MM.1S (cell line): ENCODE results near the gene MMP21.

ENCODE experiments used
- DNase-seq: peaks from one replicate; pipeline ENCODE4 v3.0.0-alpha.2; 2015
- H2AFZ ChIP-seq: fragments of 300-600 bp; sonication (generic); 2 replicates; pipeline ENCODE4 v1.6.0; 2016; ENCODE audit warnings: antibody characterized with exemption, low read length
- H3F3A ChIP-seq: fragments of 300-600 bp; sonication (generic); 2 replicates; pipeline ENCODE4 v1.6.1; 2016; ENCODE audit warnings: mild to moderate bottlenecking, antibody characterized with exemption, low read length, moderate library complexity, mixed read lengths; ENCODE audit not compliant: insufficient read depth
- H3K27ac ChIP-seq: fragments of 300-600 bp; sonication (generic); 2 replicates; pipeline ENCODE4 v1.5.1; 2016; ENCODE audit warnings: mild to moderate bottlenecking, low read length
- H3K27me3 ChIP-seq: fragments of 300-600 bp; sonication (generic); replicated peaks from 2 replicates; pipeline ENCODE4 v1.6.0; 2016; ENCODE audit warnings: low read length; ENCODE audit not compliant: insufficient read depth
- H3K36me3 ChIP-seq: fragments of 300-600 bp; sonication (generic); replicated peaks from 2 replicates; pipeline ENCODE4 v1.6.1; 2016; ENCODE audit warnings: mild to moderate bottlenecking, low read length, mixed read lengths; ENCODE audit not compliant: insufficient read depth
- H3K4me1 ChIP-seq: fragments of 300-600 bp; sonication (generic); 2 replicates; pipeline ENCODE4 v1.6.1; 2016; ENCODE audit warnings: low read length, mixed read lengths
- H3K4me2 ChIP-seq: fragments of 300-600 bp; sonication (generic); 2 replicates; pipeline ENCODE4 v1.6.0; 2016; ENCODE audit warnings: low read depth, low read length
- H3K4me3 ChIP-seq: fragments of 300-600 bp; sonication (generic); 2 replicates; pipeline ENCODE4 v1.5.1; 2016; ENCODE audit warnings: low read length, mixed read lengths
- H3K79me2 ChIP-seq: fragments of 300-600 bp; sonication (generic); 2 replicates; pipeline ENCODE4 v1.6.1; 2016; ENCODE audit warnings: mixed run types, low read length, mixed read lengths
- H3K9ac ChIP-seq: fragments of 300-600 bp; sonication (generic); 2 replicates; pipeline ENCODE4 v1.6.1; 2016; ENCODE audit warnings: low read length, mixed read lengths
- H3K9me2 ChIP-seq: fragments of 300-600 bp; sonication (generic); replicated peaks from 2 replicates; pipeline ENCODE4 v1.6.1; 2016; ENCODE audit warnings: mild to moderate bottlenecking, low read length, mixed read lengths; ENCODE audit not compliant: insufficient read depth
- H3K9me3 ChIP-seq: fragments of 300-600 bp; sonication (generic); replicated peaks from 2 replicates; pipeline ENCODE4 v1.6.1; 2016; ENCODE audit warnings: mild to moderate bottlenecking, low read length, mixed read lengths; ENCODE audit not compliant: insufficient read depth
- H4K20me1 ChIP-seq: fragments of 300-600 bp; sonication (generic); 2 replicates; pipeline ENCODE4 v1.6.1; 2016; ENCODE audit warnings: mild to moderate bottlenecking, low read length, moderate library complexity, mixed read lengths; ENCODE audit not compliant: insufficient read depth
- CTCF ChIP-seq: fragments of 300-600 bp; sonication (generic); IDR thresholded peaks from 2 replicates; pipeline ENCODE4 v1.5.1; 2016; ENCODE audit warnings: antibody characterized with exemption, low read length, mixed read lengths
- EZH2 ChIP-seq: fragments of 300-600 bp; sonication (generic); optimal IDR thresholded peaks from 2 replicates; pipeline ENCODE3; 2017; ENCODE audit warnings: low read depth, mild to moderate bottlenecking, antibody characterized with exemption, low read length, mixed read lengths
- EZH2phosphoT487 ChIP-seq: fragments of 300-600 bp; sonication (generic); IDR thresholded peaks from 2 replicates; pipeline ENCODE4 v1.6.1; 2018; ENCODE audit warnings: antibody characterized with exemption, low read length

The MMP21 gene

DNA sequence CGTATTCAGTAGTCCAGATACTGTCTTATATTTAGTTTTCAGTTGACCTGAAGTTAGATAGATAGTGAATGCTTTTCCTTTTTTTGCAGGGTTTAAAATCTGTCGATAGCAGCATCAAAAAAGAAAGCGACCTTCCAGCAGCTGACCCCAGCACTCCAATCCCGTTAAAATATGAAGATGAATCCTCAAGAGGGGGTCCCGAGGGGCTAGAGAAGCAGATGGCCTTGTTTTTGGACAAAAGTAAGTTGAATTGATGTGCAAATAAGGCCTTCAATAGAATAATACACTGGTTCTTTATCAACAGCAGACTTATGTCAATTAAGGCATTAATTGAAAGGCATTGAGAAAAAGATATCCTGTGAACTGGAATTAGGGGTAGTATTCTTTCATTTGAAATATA is 37.4 kb downstream of the MMP21 start:
- H2AFZ ChIP-seq: no peak overlapping the region
- H3K4me2 ChIP-seq: no peak overlapping the region
- H3K27me3 ChIP-seq: no peaks in the 10 kb centered on the region
- peaks cover 20% of the 10 kb centered on the region; the same call in 1 of the 2 replicates for H3K36me3 ChIP-seq
- peaks cover 14% of the 10 kb centered on the region; the same call in 1 of the 2 replicates for H3K79me2 ChIP-seq
- H3K4me1 ChIP-seq: no peaks in the 10 kb centered on the region
- H3K4me3 ChIP-seq: no peak overlapping the region
- TF ChIP-seq CTCF (no peak), EZH2 (no peak), EZH2phosphoT487 (no peak)
- no peak overlapping the region for H3K27ac ChIP-seq
- H3K9ac ChIP-seq: no peak overlapping the region
- no peaks in the 10 kb centered on the region for H4K20me1 ChIP-seq
- H3K9me2 ChIP-seq: no peaks in the 10 kb centered on the region
- no peaks in the 10 kb centered on the region for H3F3A ChIP-seq
- no peaks in the 10 kb centered on the region for H3K9me3 ChIP-seq
- DNase-seq: no peak

- no peak overlapping the region for H2AFZ ChIP-seq
- TF ChIP-seq EZH2phosphoT487 (no peak), EZH2 (no peak), CTCF (no peak; the same call in 1 of the 2 replicates)
- no peaks in the 10 kb centered on the region for H3K27me3 ChIP-seq
- no peaks in the 10 kb centered on the region for H3K4me1 ChIP-seq
- H3K4me3 ChIP-seq: no peak overlapping the region
- peaks cover 18% of the 10 kb centered on the region; the same call in 1 of the 2 replicates for H3K79me2 ChIP-seq
- no peak overlapping the region for H3K27ac ChIP-seq
- no peaks in the 10 kb centered on the region for H4K20me1 ChIP-seq
- no peaks in the 10 kb centered on the region for H3K9me3 ChIP-seq
- no peak overlapping the region for H3K4me2 ChIP-seq
- H3F3A ChIP-seq: no peaks in the 10 kb centered on the region
- peaks cover 33% of the 10 kb centered on the region for H3K36me3 ChIP-seq
- no peak overlapping the region for H3K9ac ChIP-seq
- no peak for DNase-seq
- H3K9me2 ChIP-seq: no peaks in the 10 kb centered on the region
These were observed 40.8 kb downstream of the MMP21 start for GRCh38 chr10:125734823-125735222.

DNA sequence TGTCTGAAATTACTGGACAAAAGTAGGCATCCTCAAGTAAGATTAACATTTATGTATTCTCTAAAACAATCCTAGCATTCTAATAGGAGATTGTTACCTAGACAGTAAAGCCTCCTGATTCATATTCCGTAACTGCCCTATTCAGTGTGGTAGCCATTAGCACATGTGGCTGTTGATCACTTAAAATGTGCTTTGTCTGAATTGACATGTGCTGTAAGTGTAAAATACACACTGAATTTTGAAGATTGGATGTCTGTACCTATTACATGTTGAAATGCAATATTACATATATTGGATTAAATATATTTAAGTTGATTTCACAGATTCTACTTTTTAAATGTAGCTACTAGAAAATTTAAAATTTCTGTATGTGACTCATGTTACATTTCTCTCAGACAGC is 41.5 kb downstream of the MMP21 start:
- no peak for TF ChIP-seq EZH2phosphoT487
- TF ChIP-seq EZH2: no peak
- TF ChIP-seq CTCF: no peak
- H4K20me1 ChIP-seq: no peaks in the 10 kb centered on the region
- no peak overlapping the region for H3K4me3 ChIP-seq
- H3F3A ChIP-seq: no peaks in the 10 kb centered on the region
- H3K79me2 ChIP-seq: peaks cover 22% of the 10 kb centered on the region
- no peaks in the 10 kb centered on the region for H3K9me2 ChIP-seq
- peaks cover 33% of the 10 kb centered on the region for H3K36me3 ChIP-seq
- H3K9ac ChIP-seq: no peak overlapping the region
- peaks cover 3% of the 10 kb centered on the region; the same call in 1 of the 2 replicates for H3K4me1 ChIP-seq
- no peaks in the 10 kb centered on the region for H3K9me3 ChIP-seq
- DNase-seq: no peak
- no peak overlapping the region for H2AFZ ChIP-seq
- no peaks in the 10 kb centered on the region for H3K27me3 ChIP-seq
- no peak overlapping the region for H3K4me2 ChIP-seq
- no peak overlapping the region for H3K27ac ChIP-seq
